GM21529 (cell line): Measurements from ENCODE around the gene WEE1.
A peak's percentile ranks its signal among the peaks of the same experiment; 100 is the strongest.
"Not testable (repeated sequence)": the region's sequence is repeated elsewhere in the genome, so short reads cannot be mapped to it uniquely, and the experiment has no call there.

ENCODE experiments used
- ATAC-seq: cut with Tn5 transposase; IDR thresholded peaks from one replicate; pipeline ENCODE4 v1.9.1; 2021; ENCODE audit not compliant: unreplicated experiment

Gene WEE1

DNA sequence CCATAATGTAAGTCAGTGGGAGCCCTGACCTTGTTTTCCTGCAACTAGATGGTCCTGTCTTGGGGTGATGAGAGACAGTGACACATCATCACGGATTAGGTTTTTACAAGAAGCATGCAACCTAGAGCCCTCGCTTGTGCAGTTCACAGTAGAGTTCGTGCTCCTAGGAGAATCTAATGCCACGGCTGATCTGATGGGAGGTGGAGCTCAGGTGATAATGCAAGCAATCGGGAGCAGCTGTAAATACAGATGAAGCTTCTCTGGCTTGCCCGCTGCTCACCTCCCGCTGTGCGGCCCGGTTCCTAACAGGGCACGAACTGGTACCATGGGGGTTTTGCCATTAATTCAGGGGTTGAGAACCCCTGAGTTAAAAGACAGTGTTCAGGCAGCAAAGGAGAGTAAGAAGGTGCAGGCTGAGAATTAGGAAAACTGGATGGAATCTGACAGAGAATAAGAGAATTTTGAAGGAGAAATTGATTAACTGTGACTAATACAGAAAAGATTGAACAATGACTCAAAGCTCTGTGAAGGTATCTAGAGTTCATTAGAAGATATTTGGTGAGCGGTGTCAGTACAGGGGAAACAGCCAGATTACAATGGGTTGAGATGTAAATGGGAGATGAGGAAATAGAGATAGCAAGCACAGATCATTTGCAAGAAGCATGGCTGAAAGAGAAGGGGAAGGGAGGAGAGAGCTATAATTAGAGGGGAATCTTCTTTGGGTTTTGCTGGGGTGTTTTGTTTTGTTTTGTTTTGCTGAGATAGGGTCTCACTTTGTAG, 21.0 kb downstream of the WEE1 start:
- ATAC-seq = no peak

GRCh38 chr11:9596926-9597464, 23.5 kb downstream of the WEE1 start:
- ATAC-seq = no peak

DNA sequence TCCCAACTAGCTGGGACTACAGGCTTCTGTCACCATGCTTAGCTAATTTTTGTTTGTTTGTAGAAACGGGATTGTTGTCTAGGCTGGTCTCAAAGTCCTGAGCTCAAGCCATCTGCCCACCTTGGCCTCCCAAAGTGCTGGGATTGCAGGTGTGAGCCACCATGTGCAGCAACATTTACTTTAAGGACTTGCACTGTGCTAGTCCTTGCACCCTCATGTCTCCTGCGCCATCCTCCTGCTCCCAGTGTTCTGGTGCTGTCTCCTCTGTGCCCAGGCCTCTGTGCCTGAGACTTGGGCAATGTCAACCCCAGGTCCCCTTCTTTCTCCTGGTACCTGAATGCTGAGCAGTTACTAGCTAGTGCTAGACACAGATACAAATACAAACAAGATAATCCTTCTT, 26.7 kb downstream of the WEE1 start:
- ATAC-seq = no peak

- peak; percentile 60 for ATAC-seq
Measured at GRCh38 chr11:9600644-9601036, 27.2 kb downstream of the WEE1 start.

- peak; percentile 81 for ATAC-seq
Measured at GRCh38 chr11:9601037-9601875, 27.8 kb downstream of the WEE1 start.

GRCh38 chr11:9601876-9602199, 28.4 kb downstream of the WEE1 start:
- ATAC-seq = no peak

GRCh38 chr11:9603214-9603613, 29.7 kb downstream of the WEE1 start:
- not testable (repeated sequence) for ATAC-seq

DNA sequence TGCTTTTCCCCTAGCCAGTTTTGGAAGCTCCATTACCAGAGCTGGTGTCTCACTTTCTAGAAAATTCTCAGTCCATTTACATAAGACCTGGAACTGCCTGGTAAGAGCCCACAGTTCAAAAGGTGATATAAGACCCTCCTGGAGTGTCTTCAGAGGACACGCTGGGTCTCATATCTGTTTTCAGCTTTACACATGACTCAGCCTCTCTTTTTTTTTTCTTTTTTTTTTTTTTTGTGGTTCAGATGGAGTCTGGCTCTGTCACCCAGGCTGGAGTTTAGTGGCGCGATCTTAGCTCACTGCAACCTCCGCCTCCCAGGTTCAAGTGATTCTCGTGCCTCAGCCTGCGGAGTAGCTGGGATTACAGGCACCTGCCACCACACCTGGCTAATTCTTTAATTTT, 30.7 kb downstream of the WEE1 start:
- no peak for ATAC-seq

- ATAC-seq = no peak
Measured at GRCh38 chr11:9605742-9606141, 32.3 kb downstream of the WEE1 start.

DNA sequence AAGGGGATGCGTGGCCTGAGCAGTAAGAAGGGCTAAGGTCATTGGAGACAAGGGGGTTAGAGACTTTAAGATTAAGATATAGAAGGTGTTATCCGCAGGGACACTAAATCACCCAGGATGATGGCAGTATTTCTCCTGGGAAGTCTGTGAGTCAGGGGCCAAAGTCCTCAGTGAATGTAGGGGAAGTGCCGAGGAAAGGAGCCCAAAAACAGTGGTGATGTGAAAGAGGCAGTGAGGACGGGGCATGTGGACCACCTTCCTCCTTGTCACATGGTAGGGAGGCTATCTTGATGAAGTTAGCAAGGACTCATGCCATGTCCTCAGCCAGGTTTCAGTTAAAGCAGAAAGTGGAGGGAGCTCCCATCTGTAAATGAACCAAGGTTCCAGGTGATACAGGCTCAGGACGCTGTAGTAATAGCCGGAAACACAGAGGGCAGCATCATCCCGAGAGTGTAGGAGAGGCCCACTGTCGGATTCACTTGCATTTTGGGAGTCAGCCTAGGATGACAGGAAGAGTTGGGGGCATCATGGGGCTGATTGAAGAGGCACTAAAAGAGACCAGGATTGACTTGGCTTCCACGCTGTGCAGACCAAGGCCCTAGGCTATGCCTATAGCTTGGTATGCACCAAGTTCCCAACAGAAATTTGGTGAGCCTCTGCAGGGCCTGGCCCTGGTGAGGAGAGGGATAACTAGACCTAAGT, 33.5 kb downstream of the WEE1 start:
- no peak for ATAC-seq

GRCh38 chr11:9607511-9607899, 34.0 kb downstream of the WEE1 start:
- ATAC-seq = no peak

DNA sequence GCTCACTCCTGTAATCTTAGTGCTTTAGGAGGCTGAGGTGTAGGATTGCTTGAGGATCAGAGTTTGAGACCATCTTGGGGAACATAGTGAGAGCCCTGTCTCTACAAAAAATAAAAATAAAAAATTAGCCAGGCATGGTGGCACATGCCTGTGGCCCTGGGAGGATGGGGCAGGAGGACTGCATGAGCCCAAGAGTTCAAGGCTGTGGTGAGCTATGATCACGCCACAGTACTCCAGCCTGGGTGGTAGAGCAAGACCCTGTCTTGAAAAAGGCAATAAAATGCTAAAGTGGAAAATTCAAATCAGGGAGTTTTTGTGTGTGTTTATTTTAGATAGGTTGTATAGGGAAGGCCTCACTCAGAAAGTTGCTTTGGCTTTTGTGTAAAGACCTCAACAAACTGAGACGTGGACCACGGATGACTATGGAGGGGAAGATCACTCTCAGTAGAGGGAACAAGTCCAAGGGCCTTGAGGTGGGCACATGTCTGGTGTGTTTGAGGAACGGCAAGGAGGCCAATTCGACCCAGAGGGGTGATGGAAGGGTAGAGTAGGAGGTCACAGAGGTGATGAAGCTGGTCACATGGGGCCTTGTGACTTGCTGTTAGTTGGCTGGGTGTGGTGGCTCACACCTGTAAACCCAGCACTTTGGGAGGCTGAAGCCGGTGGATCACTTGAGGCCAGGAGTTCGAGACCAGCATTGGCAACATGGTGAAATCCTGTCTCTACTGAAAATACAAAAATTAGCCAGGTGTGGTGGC, 35.7 kb downstream of the WEE1 start:
- ATAC-seq = no peak

DNA sequence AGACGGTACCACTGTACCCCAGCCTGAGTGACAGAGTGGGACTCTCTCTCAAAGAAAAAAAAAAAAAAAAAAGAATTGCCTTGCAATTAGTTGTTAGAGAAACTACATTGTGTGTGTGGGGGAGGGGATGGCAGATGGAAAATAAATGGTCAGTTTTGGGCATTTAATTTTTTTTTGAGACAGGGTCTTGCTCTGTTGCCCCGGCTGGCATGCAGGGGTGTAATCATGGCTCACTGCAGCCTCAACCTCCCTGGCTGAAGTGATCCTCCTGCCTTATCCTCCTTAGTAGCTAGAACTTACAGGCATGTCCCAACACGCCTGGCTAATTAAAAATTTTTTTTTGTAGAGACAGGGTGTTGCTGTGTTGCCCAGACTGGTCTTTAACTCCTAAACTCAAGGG, 36.4 kb downstream of the WEE1 start:
- ATAC-seq = no peak

DNA sequence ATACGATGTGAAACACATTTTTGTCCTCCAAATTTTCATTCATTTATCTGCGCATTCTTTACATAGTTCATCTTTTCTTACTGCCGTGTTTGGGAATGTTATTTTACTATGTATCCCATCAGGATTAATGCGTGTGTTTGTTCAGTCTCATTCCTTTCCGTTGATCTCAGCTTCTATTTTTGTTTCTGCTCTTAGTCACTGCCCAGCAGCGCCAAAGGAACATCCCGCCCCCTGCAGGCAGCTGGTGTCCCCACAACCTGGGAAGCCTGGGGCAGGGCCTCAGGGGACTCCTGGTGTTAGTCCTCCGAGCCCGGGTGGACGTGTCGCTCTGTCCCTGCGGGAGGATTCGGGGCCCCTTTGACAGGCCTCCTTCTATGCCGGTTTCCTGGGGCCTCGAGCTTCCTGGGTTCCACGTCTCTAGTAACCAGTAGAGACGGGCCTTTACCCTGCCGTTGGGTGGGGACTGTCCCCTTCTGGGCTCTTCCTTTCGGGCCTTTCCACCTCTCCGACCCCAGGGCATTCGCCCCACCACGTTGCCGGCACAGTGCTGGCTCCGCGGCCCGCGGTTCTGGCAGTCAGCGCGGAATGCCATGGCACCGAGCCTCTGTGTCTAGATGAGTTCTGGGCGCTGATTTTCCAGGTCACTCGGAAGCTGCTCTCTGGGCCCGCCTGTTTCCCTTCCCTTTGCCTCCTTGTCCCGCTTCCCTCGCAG, 39.8 kb downstream of the WEE1 start:
- peak; percentile 55 for ATAC-seq

GRCh38 chr11:9613830-9614762, 40.6 kb downstream of the WEE1 start:
- ATAC-seq = peak; percentile 64

- peak; percentile 54 for ATAC-seq
Measured at GRCh38 chr11:9615031-9615451, 41.6 kb downstream of the WEE1 start.

- ATAC-seq = no peak
Measured at GRCh38 chr11:9616042-9616675, 42.7 kb downstream of the WEE1 start.

DNA sequence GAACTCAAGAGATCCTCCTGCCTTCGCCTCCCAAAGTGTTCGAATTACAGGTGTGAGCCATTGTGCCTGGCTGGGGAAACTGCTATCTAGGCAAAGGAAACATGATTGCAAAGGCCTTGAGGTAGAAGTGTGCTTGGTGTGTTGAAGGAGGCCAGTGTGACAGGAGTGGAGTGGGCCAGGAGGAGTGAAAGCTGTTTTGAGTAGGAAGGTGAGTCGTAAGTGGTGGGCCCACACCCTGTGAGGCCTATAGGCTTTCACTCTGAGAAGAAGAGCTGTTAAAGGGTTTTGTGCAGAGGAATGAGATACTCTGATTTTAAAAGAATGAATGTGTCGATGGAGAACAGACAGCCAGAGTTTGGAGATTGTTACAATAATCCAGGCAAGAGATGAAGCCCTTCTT, 43.4 kb downstream of the WEE1 start:
- ATAC-seq = no peak

- no peak for ATAC-seq
Measured at GRCh38 chr11:9617940-9618339, 44.5 kb downstream of the WEE1 start.
